GM12801 (cell line): ENCODE results near the gene FMN1.

Experiments
- TF ChIP-seq, protein P1 (sequence below): IDR thresholded peaks from one replicate; pipeline ENCODE4 v1.5.1; 2011; ENCODE audit warnings: control low read depth; ENCODE audit not compliant: insufficient read length; ENCODE audit errors: extremely low read depth

The FMN1 gene

GRCh38 chr15:33089878-33090757, 104.4 kb downstream of the FMN1 start:
- TF ChIP-seq, protein P1, sequence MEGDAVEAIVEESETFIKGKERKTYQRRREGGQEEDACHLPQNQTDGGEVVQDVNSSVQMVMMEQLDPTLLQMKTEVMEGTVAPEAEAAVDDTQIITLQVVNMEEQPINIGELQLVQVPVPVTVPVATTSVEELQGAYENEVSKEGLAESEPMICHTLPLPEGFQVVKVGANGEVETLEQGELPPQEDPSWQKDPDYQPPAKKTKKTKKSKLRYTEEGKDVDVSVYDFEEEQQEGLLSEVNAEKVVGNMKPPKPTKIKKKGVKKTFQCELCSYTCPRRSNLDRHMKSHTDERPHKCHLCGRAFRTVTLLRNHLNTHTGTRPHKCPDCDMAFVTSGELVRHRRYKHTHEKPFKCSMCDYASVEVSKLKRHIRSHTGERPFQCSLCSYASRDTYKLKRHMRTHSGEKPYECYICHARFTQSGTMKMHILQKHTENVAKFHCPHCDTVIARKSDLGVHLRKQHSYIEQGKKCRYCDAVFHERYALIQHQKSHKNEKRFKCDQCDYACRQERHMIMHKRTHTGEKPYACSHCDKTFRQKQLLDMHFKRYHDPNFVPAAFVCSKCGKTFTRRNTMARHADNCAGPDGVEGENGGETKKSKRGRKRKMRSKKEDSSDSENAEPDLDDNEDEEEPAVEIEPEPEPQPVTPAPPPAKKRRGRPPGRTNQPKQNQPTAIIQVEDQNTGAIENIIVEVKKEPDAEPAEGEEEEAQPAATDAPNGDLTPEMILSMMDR: no peak

GRCh38 chr15:33089165-33089877, 105.2 kb downstream of the FMN1 start:
- TF ChIP-seq, protein P1: no peak

- TF ChIP-seq, protein P1: no peak
These were observed 107.9 kb downstream of the FMN1 start for GRCh38 chr15:33086500-33087121.

GRCh38 chr15:33084661-33085060, 109.9 kb downstream of the FMN1 start:
- TF ChIP-seq, protein P1: no peak

DNA sequence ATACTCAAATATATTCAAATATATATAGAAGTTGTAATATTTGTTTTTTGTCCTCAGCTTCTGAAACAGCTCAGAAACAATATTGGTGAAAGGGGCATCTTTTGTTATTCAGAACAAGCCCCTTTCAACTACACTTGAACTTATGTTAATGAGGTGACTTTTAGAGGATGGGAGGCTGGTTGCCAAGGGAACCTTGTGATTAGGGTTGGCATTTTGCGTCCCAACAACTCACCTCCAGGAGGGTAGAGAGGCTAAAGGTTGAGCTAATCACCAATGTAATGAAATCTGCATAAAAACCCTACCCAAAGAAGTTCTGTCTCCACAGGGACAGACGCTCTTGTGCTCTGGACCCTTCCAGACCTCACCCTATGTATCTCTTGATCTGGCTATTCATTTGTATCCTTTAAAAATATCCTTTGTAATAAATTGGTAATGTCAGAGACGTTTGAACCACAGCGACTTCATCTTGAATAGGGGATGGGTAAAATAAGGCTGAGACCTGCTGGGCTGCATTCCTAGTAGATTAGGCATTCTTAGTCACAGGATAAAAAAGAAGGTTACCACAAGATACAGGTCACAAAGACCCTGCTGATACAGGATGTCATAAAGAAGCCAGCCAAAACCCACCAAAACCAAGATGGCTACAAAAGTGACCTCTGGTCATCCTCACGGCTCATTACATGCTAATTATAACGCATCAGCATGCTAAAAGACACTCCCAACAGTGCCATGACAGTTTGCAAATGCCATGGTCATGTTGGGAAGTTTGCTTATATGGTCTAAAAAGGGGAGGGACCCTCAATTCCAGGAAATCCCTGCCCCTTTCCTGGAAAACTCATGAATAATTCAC, 111.1 kb downstream of the FMN1 start:
- TF ChIP-seq, protein P1: no peak

- TF ChIP-seq, protein P1: no peak
These were observed 114.5 kb downstream of the FMN1 start for GRCh38 chr15:33080006-33080405.
